GM12878 (cell line): ENCODE data around the gene ZC3H6. TPM values are rescaled to one million over a fixed set of nuclear protein-coding genes. Genes with fewer than 3 reads are reported as not detected.

Experiments
- BACH1 ChIP-seq: fragments of 450-650 bp; IDR thresholded peaks from 2 replicates; pipeline ENCODE4 v1.6.1; 2017; ENCODE audit warnings: mild to moderate bottlenecking, borderline replicate concordance
- CEBPB ChIP-seq, 2 experiments: fragments of 150-350 bp in 1 of 2; IDR thresholded peaks; 2 replicates each; pipeline ENCODE4 v1.6.1; 2012 to 2014; ENCODE audit warnings: low read depth in 2 of 2, low read length in 2 of 2, borderline replicate concordance in 1 of 2, inconsistent platforms in 1 of 2
- ETV6 ChIP-seq, 2 experiments: fragments of 450-650 bp in 1 of 2; IDR thresholded peaks in 1 of 2; conservative IDR thresholded peaks in 1 of 2; 2 replicates each; pipeline ENCODE4 v1.6.1; 2014; ENCODE audit warnings: antibody characterized with exemption in 1 of 2, borderline replicate concordance in 1 of 2, low read depth in 1 of 2, mild to moderate bottlenecking in 1 of 2, moderate library complexity in 1 of 2
- EZH2 ChIP-seq: IDR thresholded peaks from 2 replicates; pipeline ENCODE4 v1.6.1; 2012; ENCODE audit warnings: low read depth, mild to moderate bottlenecking, control low read depth, inconsistent platforms, low read length, borderline replicate concordance; ENCODE audit not compliant: control insufficient read depth
- HDAC6 ChIP-seq: fragments of 200-600 bp; sonication (generic); IDR thresholded peaks from one replicate; pipeline ENCODE4 v1.8.0; 2017; ENCODE audit warnings: antibody characterized with exemption; ENCODE audit not compliant: unreplicated experiment
- IRF3 ChIP-seq: fragments of 450-650 bp; IDR thresholded peaks from 2 replicates; pipeline ENCODE4 v1.6.1; 2014; ENCODE audit warnings: mild to moderate bottlenecking
- JUNB ChIP-seq: IDR thresholded peaks from 2 replicates; pipeline ENCODE4 v1.6.1; 2016; ENCODE audit warnings: antibody characterized with exemption, mild to moderate bottlenecking
- MTA2 ChIP-seq: fragments of 450-650 bp; IDR thresholded peaks from 2 replicates; pipeline ENCODE4 v1.6.1; 2016; ENCODE audit warnings: low read depth, mild to moderate bottlenecking, moderate library complexity
- MXI1 ChIP-seq: fragments of 150-350 bp; IDR thresholded peaks from 2 replicates; pipeline ENCODE4 v1.6.1; 2011; ENCODE audit warnings: low read depth, mild to moderate bottlenecking, inconsistent platforms, low read length, improper control_type of control experiment
- POLR2AphosphoS2 ChIP-seq: IDR thresholded peaks from 2 replicates; pipeline ENCODE4 v1.6.1; 2011; ENCODE audit warnings: low read depth, mild to moderate bottlenecking, low read length, improper control_type of control experiment, moderate library complexity
- POLR2AphosphoS5 ChIP-seq: IDR thresholded peaks from 2 replicates; pipeline ENCODE4 v1.6.1; 2011; ENCODE audit warnings: mild to moderate bottlenecking, low read length, inconsistent platforms
- RBBP5 ChIP-seq: fragments of 200-600 bp; sonication (generic); conservative IDR thresholded peaks from 2 replicates; pipeline ENCODE4 v1.6.1; 2016
- RELA ChIP-seq: fragments of 450-650 bp; IDR thresholded peaks from 2 replicates; pipeline ENCODE4 v1.8.0; 2014; ENCODE audit warnings: borderline replicate concordance; ENCODE audit not compliant: partially characterized antibody
- SIX5 ChIP-seq: IDR thresholded peaks from 2 replicates; pipeline ENCODE4 v1.6.1; 2011; ENCODE audit warnings: mild to moderate bottlenecking, low read depth, low read length, moderate library complexity; ENCODE audit not compliant: severe bottlenecking
- SREBF1 ChIP-seq: IDR thresholded peaks from 2 replicates; pipeline ENCODE4 v1.6.1; 2012; ENCODE audit warnings: mild to moderate bottlenecking, low read length
- ZBED1 ChIP-seq: IDR thresholded peaks from 2 replicates; pipeline ENCODE4 v1.6.1; 2016; ENCODE audit warnings: borderline replicate concordance
- ZNF217 ChIP-seq: fragments of 450-650 bp; IDR thresholded peaks from 2 replicates; pipeline ENCODE4 v1.6.1; 2017; ENCODE audit warnings: antibody characterized with exemption, mild to moderate bottlenecking
- ZNF384 ChIP-seq: IDR thresholded peaks from 2 replicates; pipeline ENCODE4 v1.6.1; 2012; ENCODE audit warnings: low read depth, mild to moderate bottlenecking, low read length, improper control_type of control experiment, borderline replicate concordance
- polyA plus RNA-seq, 11 experiments: library from polyadenylated mRNA; depleted of rRNA in 4 of 11; unstranded in 6 of 11; stranded (reverse) in 5 of 11; fragments of >200 nt; fragmentation: Nextera tagmentation in 4 of 11; fragmentation: Illumina TruSeq in 1 of 11; extraction: Ambion mirVana in 4 of 11; extraction: Trizol in 1 of 11; gene quantifications; 1 replicate in 1 of 11; 2 replicates in 10 of 11; pipeline versions ENCODE4 v1.2.1 to v1.2.3, GENCODE V29; 2011 to 2016; ENCODE audit warnings: inconsistent platforms in 2 of 11, missing spikeins in 2 of 11, low read depth in 1 of 11
- total RNA-seq, 4 experiments: library from RNA; depleted of rRNA in 3 of 4; stranded (reverse); fragments of >200 nt in 3 of 4; fragmentation: Illumina TruSeq in 1 of 4; extraction: Trizol in 1 of 4; gene quantifications; 2 replicates each; pipeline versions ENCODE4 v1.2.1 to v1.2.3, GENCODE V29; 2013 to 2021
- TF ChIP-seq, protein P1 (sequence below): fragments of 450-650 bp; IDR thresholded peaks from 2 replicates; pipeline ENCODE4 v1.6.1; 2017; ENCODE audit warnings: low read depth, mild to moderate bottlenecking, moderate library complexity
- TF ChIP-seq, protein P2 (sequence below): IDR thresholded peaks from 2 replicates; pipeline ENCODE4 v1.6.1; 2012; ENCODE audit warnings: improper control_type of control experiment, low read depth, low read length; ENCODE audit not compliant: insufficient replicate concordance
- TF ChIP-seq, protein P3 (sequence below): IDR thresholded peaks from 2 replicates; pipeline ENCODE4 v1.6.1; 2012; ENCODE audit warnings: low read depth, low read length, improper control_type of control experiment

Gene ZC3H6
- total and polyA plus RNA-seq, 10 of the 15 experiments (the other 5 are each of a cell fraction or from before 2014, with no cell fraction given), result 0.53 to 4.7 (median 1.9) TPM

DNA sequence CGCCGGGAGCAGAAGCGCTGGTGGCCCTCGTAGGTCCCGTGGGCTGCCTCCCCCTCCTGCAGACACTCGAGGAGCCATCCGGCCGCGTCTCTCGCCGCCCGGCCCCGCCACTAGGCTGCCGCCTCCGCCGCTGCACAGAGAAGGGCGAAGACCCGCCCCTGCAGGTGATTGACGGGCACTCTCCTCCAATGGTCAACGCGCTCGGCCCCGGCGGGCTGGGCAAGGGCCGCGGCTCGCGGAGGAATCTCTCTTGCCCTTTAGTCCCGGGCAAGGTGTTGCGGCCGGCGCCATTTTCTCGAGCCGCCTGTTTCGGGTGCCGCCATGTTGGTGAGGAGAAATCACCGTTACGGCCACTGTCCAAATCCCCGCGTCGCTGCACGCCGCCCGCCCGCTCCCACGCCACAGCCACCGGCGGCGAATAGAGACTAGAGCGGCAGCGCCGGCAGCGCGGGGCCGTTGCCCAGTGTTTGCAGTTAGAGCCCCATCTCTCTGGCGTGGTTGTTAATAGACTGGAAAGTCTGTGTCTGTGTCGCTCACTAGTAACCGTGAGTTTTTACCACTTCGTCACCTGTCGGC lies at the start of gene ZC3H6 (continued):
- TF ChIP-seq, protein P1, sequence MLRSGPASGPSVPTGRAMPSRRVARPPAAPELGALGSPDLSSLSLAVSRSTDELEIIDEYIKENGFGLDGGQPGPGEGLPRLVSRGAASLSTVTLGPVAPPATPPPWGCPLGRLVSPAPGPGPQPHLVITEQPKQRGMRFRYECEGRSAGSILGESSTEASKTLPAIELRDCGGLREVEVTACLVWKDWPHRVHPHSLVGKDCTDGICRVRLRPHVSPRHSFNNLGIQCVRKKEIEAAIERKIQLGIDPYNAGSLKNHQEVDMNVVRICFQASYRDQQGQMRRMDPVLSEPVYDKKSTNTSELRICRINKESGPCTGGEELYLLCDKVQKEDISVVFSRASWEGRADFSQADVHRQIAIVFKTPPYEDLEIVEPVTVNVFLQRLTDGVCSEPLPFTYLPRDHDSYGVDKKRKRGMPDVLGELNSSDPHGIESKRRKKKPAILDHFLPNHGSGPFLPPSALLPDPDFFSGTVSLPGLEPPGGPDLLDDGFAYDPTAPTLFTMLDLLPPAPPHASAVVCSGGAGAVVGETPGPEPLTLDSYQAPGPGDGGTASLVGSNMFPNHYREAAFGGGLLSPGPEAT, result peak; percentile 95
- peak in 1 of 2 experiments; percentile 11; a peak in 1 of 4 replicates for TF ChIP-seq ETV6 (conservative IDR thresholded peaks at IDR 0.05 in 1 of 2, IDR thresholded peaks at IDR 0.05 in 1 of 2; ENCODE audit: borderline replicate concordance in 1 of 2, low read depth in 1 of 2)
- TF ChIP-seq JUNB, result no peak
- TF ChIP-seq, protein P2, sequence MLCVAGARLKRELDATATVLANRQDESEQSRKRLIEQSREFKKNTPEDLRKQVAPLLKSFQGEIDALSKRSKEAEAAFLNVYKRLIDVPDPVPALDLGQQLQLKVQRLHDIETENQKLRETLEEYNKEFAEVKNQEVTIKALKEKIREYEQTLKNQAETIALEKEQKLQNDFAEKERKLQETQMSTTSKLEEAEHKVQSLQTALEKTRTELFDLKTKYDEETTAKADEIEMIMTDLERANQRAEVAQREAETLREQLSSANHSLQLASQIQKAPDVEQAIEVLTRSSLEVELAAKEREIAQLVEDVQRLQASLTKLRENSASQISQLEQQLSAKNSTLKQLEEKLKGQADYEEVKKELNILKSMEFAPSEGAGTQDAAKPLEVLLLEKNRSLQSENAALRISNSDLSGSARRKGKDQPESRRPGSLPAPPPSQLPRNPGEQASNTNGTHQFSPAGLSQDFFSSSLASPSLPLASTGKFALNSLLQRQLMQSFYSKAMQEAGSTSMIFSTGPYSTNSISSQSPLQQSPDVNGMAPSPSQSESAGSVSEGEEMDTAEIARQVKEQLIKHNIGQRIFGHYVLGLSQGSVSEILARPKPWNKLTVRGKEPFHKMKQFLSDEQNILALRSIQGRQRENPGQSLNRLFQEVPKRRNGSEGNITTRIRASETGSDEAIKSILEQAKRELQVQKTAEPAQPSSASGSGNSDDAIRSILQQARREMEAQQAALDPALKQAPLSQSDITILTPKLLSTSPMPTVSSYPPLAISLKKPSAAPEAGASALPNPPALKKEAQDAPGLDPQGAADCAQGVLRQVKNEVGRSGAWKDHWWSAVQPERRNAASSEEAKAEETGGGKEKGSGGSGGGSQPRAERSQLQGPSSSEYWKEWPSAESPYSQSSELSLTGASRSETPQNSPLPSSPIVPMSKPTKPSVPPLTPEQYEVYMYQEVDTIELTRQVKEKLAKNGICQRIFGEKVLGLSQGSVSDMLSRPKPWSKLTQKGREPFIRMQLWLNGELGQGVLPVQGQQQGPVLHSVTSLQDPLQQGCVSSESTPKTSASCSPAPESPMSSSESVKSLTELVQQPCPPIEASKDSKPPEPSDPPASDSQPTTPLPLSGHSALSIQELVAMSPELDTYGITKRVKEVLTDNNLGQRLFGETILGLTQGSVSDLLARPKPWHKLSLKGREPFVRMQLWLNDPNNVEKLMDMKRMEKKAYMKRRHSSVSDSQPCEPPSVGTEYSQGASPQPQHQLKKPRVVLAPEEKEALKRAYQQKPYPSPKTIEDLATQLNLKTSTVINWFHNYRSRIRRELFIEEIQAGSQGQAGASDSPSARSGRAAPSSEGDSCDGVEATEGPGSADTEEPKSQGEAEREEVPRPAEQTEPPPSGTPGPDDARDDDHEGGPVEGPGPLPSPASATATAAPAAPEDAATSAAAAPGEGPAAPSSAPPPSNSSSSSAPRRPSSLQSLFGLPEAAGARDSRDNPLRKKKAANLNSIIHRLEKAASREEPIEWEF, result no peak
- TF ChIP-seq MXI1, result peak; percentile 45
- no peak for TF ChIP-seq ZBED1
- TF ChIP-seq POLR2AphosphoS5, result peak; percentile 97
- no peak for TF ChIP-seq RBBP5
- TF ChIP-seq EZH2, result no peak
- TF ChIP-seq SIX5, result peak; percentile 32
- peak; percentile 91 for TF ChIP-seq BACH1
- 0 out of 4 replicates have a peak, but pooled peaks of 1 of the 2 experiments have one; percentile 10 for TF ChIP-seq CEBPB (IDR thresholded peaks at IDR 0.05; ENCODE audit: borderline replicate concordance in 1 of 2, low read depth in 2 of 2, low read length in 2 of 2)
- TF ChIP-seq POLR2AphosphoS2, result peak; percentile 90
- TF ChIP-seq SREBF1, result no peak
- TF ChIP-seq ZNF217, result peak; percentile 13; the same call in 1 of the 2 replicates
- peak; percentile 62 for TF ChIP-seq RELA
- TF ChIP-seq IRF3, result peak; percentile 80; the same call in 1 of the 2 replicates
- TF ChIP-seq MTA2, result peak; percentile 48; the same call in 1 of the 2 replicates
- no peak for TF ChIP-seq ZNF384
- TF ChIP-seq, protein P3, sequence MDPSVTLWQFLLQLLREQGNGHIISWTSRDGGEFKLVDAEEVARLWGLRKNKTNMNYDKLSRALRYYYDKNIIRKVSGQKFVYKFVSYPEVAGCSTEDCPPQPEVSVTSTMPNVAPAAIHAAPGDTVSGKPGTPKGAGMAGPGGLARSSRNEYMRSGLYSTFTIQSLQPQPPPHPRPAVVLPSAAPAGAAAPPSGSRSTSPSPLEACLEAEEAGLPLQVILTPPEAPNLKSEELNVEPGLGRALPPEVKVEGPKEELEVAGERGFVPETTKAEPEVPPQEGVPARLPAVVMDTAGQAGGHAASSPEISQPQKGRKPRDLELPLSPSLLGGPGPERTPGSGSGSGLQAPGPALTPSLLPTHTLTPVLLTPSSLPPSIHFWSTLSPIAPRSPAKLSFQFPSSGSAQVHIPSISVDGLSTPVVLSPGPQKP, result no peak
- TF ChIP-seq HDAC6, result no peak
